ENCODE measurements around the gene KCNQ1. TPM values are rescaled to one million over a fixed set of nuclear protein-coding genes. Genes with fewer than 3 reads are reported as not detected.

The KCNQ1 gene
- total RNA-seq, 1 experiment from 2014 or later = 2.3 TPM

DNA sequence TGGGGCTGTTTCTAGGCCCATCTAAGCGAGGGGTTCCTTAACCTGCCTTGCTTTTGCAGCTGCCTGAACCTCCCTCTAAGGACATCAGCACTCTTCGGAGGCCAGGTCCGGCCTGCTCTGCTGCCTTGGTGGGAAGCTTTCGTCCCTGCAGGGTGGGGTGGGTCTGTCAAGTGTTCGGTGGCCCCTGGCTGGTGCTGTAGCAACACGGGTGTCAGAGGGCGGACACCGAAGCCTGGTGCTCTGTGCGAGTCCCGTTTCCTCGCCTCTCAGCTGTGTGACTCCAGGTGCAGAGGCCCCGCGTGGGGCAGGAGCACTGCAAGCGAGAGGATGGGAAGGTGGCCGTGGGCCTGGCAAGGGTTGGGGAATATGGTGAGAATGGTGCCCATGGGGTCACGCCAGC, 376.2 kb downstream of the KCNQ1 start:
- H3K9me3 ChIP-seq (ENCODE audit: control insufficient read depth, low read depth, low read length) = no peaks in the 10 kb centered on the region
- no peaks in the 10 kb centered on the region for H3K79me2 ChIP-seq (ENCODE audit: insufficient read depth, low read length)
- no peak overlapping the region for H4K5ac ChIP-seq (ENCODE audit: insufficient read length, low read depth, low read length)
- no peak for DNase-seq
- no peak overlapping the region for H3K4ac ChIP-seq (ENCODE audit: low read depth, low read length)
- H2BK12ac ChIP-seq (ENCODE audit: insufficient read length, low read depth, low read length) = no peak overlapping the region
- H2BK120ac ChIP-seq (ENCODE audit: low read depth, low read length, poor library complexity, severe bottlenecking) = no peak overlapping the region
- no peak overlapping the region for H3K14ac ChIP-seq (ENCODE audit: insufficient read depth, low read length)
- peaks cover 98% of the 10 kb centered on the region for H3K27me3 Mint-ChIP-seq (ENCODE audit: low read depth)
- no peak overlapping the region for H3K27ac Mint-ChIP-seq
- H4K20me1 ChIP-seq (ENCODE audit: control insufficient read depth, insufficient read depth, insufficient read length) = no peaks in the 10 kb centered on the region
- no peak overlapping the region for H2AK5ac ChIP-seq (ENCODE audit: insufficient read length, low read length)
- H3K9me3 Mint-ChIP-seq = peaks cover 35% of the 10 kb centered on the region in 2 experiments
- no peak overlapping the region for H3K23ac ChIP-seq (ENCODE audit: insufficient read length, low read depth, low read length)
- H3K4me1 Mint-ChIP-seq = peaks cover 13 to 19% of the 10 kb centered on the region in 2 experiments
- H2AFZ ChIP-seq (ENCODE audit: low read length) = no peak overlapping the region
- no CpG with 5 or more reads among the region's 16 CpGs for WGBS (ENCODE audit: extremely low coverage, insufficient read length, low lambda C conversion rate)
- no peak overlapping the region for H4K8ac ChIP-seq (replicated peaks; ENCODE audit: insufficient read length, low read depth, low read length)
- no peak overlapping the region for H4K91ac ChIP-seq (ENCODE audit: insufficient read length, low read depth, low read length)
- no peak overlapping the region for H2BK5ac ChIP-seq (ENCODE audit: insufficient read length, low read length)
- no peak overlapping the region for H3T11ph ChIP-seq (ENCODE audit: low read length)
- H3K79me1 ChIP-seq (ENCODE audit: insufficient read depth, low read depth, low read length, poor library complexity, severe bottlenecking) = no peaks in the 10 kb centered on the region
- no peaks in the 10 kb centered on the region for H3K23me2 ChIP-seq (ENCODE audit: insufficient read length, low read depth, low read length, poor library complexity, severe bottlenecking)
- TF ChIP-seq CTCF (conservative IDR thresholded peaks at IDR 0.05) = no peak
- no peak overlapping the region for H3K4me3 Mint-ChIP-seq
- H3K4me2 ChIP-seq (ENCODE audit: insufficient read depth, insufficient read length, low read length) = no peak overlapping the region
- no peak overlapping the region for H3K18ac ChIP-seq (ENCODE audit: insufficient read length, low read depth, low read length)
- peaks cover 12 to 43% (median 17%) of the 10 kb centered on the region in 3 experiments for H3K36me3 Mint-ChIP-seq (ENCODE audit: insufficient read depth in 1 of 3, low read depth in 3 of 3)
- H3K27me3 ChIP-seq (ENCODE audit: insufficient read depth, low read length) = no peaks in the 10 kb centered on the region; the same call in 1 of the 2 replicates
- H2BK15ac ChIP-seq (ENCODE audit: low read depth, low read length) = no peak overlapping the region
- no peaks in the 10 kb centered on the region for H3K4me1 ChIP-seq (ENCODE audit: insufficient read depth, low read length)
- no peak overlapping the region for H3K27ac ChIP-seq (ENCODE audit: insufficient read length, low read depth, low read length)
- H2BK20ac ChIP-seq (ENCODE audit: low read depth, low read length, poor library complexity, severe bottlenecking) = no peak overlapping the region
- H3K9ac ChIP-seq (ENCODE audit: extremely low read depth, insufficient read length, low read length) = no peak overlapping the region
- no peak overlapping the region for H3K56ac ChIP-seq (ENCODE audit: insufficient read length, low read depth, low read length)

Data from H9 (cell line).